Activated T-cell treated with anti-CD3 and anti-CD28 coated beads for 1 hour (primary cell): ENCODE measurements around the gene RIN1.
"Not testable (repeated sequence)": the region's sequence is repeated elsewhere in the genome, so short reads cannot be mapped to it uniquely, and the experiment has no call there.

Experiments used
- DNase-seq: peaks from one replicate; pipeline ENCODE4 v3.0.0-alpha.2; 2020; ENCODE audit warnings: low read depth

The RIN1 gene

DNA sequence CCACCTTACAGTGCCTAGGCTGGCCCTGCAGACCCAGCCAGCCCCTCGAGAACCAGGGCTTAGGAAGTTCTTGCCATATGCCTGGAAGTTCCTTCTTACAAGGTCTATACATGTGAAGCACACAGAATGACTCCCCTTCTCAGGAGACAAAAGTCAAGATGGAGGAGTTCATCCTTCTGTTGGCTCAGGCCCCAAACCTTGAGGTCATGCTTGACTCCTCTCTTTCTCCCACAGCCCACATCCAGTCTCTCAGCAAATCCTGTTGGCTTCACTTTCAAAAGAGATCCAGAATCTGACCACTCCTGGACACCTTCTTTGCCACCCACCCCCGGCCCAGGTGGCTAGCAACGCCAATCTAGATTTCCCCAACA is 17.6 kb downstream of the RIN1 start:
- no peak for DNase-seq

DNA sequence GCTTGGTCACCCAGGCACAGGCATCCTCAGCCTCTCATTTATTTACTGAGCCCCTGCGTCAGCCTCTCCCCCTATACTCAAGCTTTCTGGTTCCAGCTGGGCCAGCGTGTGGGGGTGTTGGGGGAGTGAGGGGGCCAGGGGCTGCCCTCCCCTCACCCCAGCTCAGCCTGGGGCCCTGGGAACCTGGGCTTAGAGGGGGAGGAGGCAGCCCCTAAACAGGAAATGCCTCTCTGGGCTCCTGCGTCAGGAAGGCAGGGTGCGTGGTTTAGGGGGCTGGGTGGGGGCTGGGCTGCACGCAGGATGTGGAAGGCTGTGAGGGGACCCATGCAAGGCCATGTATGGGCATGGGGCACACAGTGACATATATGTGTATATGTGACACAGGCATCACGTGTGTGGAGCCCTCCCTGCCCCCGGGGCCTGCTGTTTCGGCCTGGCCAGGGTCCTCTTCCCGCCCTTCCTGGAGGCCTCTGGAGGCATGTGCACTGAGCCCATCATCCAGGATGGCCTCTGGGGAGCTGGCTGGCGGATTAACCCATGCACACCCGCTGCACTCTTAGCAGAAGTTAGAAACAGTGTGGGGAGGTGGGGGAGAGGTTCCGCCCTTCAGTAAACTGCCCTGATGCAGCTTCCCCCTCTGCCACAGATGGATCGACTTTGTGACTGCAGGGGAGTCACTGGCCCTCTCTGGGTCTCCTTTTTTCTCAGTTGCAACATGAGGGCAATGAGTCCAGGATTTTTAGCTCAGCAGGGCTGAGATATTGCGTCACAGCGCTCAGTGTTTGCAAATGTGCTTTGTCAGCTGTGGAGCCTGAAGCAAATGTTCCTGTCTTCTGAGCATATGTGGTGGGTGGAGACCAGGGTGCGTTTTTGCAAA is 18.3 kb downstream of the RIN1 start:
- DNase-seq, result peak; percentile 49

DNA sequence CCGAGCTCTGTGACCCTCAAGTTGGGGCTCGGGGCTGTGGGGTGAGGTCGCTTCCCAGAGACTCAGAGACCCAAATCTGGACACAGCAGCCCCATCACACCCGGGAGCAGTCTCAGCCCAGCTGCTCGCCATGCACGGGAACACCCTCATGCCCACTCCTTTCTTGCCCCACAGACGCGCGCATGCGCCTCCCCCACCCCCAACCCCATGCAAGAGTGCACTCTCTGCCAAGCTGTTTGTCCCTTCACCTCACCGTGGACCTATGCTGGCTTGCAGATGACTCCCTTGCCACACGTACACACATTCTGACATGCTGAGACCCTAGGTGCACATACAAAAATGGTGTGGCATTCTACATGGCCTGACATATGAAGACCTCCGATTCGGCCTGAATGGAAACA is 18.9 kb downstream of the RIN1 start:
- peak; percentile 43 for DNase-seq

- DNase-seq, result no peak
Measured at GRCh38 chr11:66316849-66317251, 19.4 kb downstream of the RIN1 start, which contains the start of gene CD248. CD248 (minus strand) TSS chr11:66317044; CDS start chr11:66317027, 17 bp downstream.

GRCh38 chr11:66315921-66316811 is 20.1 kb downstream of the RIN1 start:
- DNase-seq, result no peak

DNA sequence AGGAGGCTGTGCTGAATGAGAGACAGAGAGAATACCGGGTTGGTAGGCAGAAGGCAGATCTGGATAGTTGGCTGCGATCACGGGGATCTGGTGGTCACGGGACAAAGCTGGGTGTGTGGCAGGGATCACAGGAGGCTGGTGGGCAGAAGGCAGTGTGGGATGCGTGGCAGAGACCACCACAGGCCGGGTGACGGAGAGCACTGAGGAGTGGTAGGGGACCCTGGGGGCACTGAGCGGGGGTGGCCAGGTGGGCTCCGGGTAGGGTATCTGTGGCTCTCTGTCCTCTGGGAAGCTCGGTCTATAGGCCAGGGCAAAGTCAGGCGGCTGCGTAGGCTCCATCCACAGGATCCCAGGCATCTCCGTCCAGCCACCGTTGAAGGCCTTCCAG is 20.7 kb downstream of the RIN1 start:
- no peak for DNase-seq

DNA sequence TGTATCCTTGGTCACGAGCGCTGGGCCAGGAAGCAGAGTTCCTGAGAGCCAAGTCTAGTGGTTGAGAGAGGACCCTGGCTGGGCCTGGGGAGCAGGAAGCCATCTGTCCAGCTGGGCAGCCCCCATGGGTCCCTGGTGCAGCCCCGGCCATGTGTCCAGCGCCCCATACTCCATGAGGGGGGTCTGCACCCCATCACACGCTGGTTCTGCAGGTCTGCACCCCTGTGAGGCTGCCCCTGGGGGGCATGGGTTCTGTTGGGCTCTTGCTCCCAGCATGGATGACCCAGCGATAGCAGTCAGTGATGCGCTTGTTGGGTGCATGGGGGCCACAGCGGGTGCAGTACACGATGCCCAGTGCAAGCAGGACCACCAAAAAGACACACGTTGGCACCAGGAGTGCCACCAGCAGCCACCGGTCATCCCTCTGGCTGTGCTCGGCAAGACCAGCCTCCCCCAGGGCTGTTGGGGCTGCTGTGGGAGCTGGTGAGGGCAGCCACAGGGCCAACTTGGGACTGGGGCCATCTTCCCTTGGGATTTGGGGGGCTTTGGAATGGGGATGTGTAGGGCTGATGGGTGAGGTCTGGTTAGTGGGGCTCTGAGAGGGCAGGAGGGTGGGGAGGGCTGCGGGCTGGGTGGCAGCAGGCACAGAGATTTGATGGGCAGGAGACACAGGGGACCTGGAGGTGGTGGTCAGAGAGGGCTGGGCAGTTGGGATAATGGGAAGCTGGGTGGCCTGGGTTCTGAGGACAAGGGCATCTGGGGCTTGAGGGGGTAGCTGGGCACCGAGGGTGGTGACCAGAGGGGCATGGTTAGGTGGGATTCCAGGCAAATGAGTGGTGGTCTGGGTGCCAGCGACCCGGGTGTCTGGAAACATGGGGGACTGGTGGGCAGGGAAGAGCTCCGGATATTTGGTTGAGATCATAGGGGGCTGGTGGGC is 21.4 kb downstream of the RIN1 start:
- no peak for DNase-seq

GRCh38 chr11:66314186-66314501 is 22.1 kb downstream of the RIN1 start:
- DNase-seq, result no peak

DNA sequence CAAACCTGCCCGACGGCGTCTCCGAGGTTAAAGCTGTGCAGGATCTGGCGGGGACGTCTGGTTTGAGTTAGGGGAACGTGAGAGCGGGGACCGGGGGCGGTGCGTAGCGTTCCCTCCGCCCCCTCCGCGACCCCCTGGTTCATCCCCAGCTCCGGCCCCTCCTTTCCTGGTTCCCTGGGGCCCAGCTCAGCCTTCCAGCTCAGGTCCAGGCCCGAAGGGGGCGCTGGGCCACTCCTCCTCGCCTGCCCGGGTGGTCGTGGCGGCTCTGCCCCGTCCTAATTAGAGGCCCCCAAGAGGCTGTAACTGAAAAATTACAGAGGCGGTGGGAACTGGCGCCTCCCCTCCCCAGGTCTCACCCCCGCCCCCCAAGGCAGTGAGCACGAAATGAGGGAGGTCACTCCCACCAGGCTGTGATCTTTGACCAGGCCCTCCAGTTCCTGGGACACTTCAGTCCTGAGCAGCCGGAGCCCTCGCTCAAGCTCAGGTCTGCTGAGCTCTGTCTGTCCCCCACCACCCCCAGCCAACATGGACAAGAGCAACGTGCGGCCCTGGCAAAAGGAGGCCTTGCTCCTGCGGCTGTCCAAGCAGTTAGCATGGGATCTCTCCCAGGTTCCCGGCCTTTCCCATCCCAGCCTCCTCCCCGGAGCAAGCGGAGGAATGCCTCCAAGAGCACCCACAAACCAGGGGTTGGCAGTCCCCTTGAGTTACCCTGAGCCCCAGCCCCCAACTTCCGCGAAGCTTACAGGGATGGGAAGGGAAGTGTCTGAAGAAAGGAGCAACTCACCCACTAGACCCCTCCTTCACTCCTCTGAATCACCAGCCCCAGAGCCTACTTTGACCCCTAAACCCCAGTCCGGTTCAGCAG is 22.7 kb downstream of the RIN1 start:
- DNase-seq, result no peak

DNA sequence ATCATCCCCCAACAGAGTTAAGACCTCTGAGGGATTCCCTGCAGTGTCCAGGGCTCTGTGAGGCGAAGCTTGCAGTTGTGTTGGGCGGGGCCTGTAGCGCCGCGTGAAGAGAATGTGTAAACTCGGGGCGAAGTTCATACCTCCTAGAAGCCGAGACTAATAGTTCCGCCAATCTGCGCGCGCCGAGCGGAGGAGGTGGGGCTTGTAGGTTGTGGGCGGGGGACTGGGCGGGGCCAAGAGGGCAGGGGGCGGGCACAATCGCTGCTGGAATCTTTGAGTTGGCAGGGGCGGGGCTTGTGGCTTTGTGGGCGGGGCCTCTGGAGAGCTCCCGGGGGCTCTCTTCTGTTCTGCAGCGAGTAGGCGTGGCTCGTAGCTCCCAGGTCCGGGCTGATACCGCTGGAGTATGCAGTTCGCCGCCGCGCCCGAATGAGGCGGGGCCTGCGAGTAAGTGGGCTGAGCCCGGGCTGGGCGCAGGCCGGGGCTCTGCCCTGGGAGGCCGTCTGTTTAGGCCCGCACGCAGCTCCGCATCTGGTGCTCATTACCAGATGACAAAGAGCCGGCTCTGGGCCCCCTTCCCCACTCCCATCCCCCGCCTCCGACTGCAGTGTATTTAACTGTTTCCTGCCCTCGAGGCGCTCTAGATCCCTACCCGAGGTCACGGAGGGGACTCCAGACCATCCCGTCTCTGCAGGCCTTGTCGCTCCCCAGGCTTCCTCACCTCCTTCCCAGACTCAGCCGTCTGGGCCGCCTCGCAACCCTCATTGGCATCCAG is 23.5 kb downstream of the RIN1 start:
- peak; percentile 99 for DNase-seq

GRCh38 chr11:66311965-66312548 is 24.2 kb downstream of the RIN1 start:
- DNase-seq, result peak; percentile 99

GRCh38 chr11:66311470-66311964 is 24.7 kb downstream of the RIN1 start:
- DNase-seq, result no peak

- DNase-seq, result not testable (repeated sequence)
Measured at GRCh38 chr11:66310803-66311440, 25.3 kb downstream of the RIN1 start.

GRCh38 chr11:66310324-66310723 is 25.9 kb downstream of the RIN1 start:
- DNase-seq, result no peak

GRCh38 chr11:66309475-66309874 is 26.8 kb downstream of the RIN1 start:
- no peak for DNase-seq

DNA sequence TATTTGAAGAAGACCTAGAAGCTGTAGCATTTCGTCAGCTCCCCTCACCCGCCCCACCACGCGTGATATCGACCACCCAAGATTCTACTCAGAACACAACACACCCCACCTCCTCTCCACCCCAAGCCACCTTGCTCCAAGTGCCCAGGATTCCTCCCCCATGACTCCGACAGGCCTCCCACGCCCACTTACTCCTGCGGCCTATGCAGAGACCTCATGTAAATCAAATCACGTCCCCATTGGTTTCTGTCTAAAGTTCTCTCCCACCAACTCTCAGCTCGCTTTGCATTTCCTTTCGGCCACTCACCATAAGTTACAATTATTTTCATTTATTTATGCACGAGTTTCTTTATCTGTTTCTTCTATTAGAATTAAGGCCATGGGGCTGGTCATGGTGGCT is 33.6 kb downstream of the RIN1 start:
- DNase-seq, result no peak

- DNase-seq, result no peak
Measured at GRCh38 chr11:66299186-66299585, 37.0 kb downstream of the RIN1 start.

DNA sequence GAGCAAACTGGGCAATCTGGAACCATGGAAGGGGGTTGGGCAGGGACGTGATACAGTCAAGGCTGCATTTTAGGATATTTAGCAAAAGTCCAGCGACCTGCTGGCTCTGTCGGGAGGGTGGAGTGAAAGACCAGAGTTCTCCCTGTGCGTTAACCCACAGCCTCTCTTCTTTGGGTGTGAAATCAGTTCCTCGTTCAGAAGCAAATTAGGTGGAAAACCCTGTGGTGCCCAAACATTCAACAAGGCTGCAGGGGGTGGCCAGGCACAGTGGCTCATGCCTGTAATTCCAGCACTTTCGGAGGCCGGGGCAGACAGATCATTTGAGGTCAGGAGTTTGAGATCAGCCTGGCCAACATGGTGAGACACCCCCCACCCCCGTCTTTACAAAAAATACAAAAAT is 38.6 kb downstream of the RIN1 start:
- no peak for DNase-seq
